Activated T-cell treated with anti-CD3 and anti-CD28 coated beads for 24 hours (primary cell): ENCODE measurements around the gene INO80E.
"Not testable (repeated sequence)": the region's sequence is repeated elsewhere in the genome, so short reads cannot be mapped to it uniquely, and the experiment has no call there.

ENCODE experiments used
- DNase-seq: peaks from one replicate; pipeline ENCODE4 v3.0.0-alpha.2; 2020; ENCODE audit warnings: low read depth

The INO80E gene

GRCh38 chr16:30009990-30010843, 14.2 kb downstream of the INO80E start:
- DNase-seq, result no peak

- peak; percentile 22 for DNase-seq
These were observed 15.0 kb downstream of the INO80E start, which contains the start of gene DOC2A for GRCh38 chr16:30010844-30011713. DOC2A (minus strand) TSS chr16:30011027; CDS start chr16:30010222, 805 bp downstream.

GRCh38 chr16:30011714-30012504, 15.9 kb downstream of the INO80E start:
- no peak for DNase-seq

GRCh38 chr16:30012598-30012997, 16.6 kb downstream of the INO80E start:
- DNase-seq, result not testable (repeated sequence)

- DNase-seq, result not testable (repeated sequence)
These were observed 19.4 kb downstream of the INO80E start for GRCh38 chr16:30015450-30015849.

- no peak for DNase-seq
These were observed 20.7 kb downstream of the INO80E start for GRCh38 chr16:30016555-30017276.

- DNase-seq, result no peak
These were observed 21.2 kb downstream of the INO80E start for GRCh38 chr16:30017277-30017656.

- not testable (repeated sequence) for DNase-seq
These were observed 21.9 kb downstream of the INO80E start for GRCh38 chr16:30017937-30018336.

- DNase-seq, result no peak
These were observed 22.7 kb downstream of the INO80E start for GRCh38 chr16:30018731-30019158.

- no peak for DNase-seq
These were observed 26.8 kb downstream of the INO80E start, which contains the start of gene C16orf92 for GRCh38 chr16:30022887-30023286. C16orf92 (plus strand) TSS chr16:30023198; CDS start chr16:30023341, 143 bp downstream.

- no peak for DNase-seq
These were observed 27.5 kb downstream of the INO80E start for GRCh38 chr16:30023586-30023985.

GRCh38 chr16:30024451-30024850, 28.4 kb downstream of the INO80E start:
- no peak for DNase-seq

GRCh38 chr16:30025156-30025555, 29.1 kb downstream of the INO80E start:
- no peak for DNase-seq

GRCh38 chr16:30025574-30025973, 29.5 kb downstream of the INO80E start:
- no peak for DNase-seq

GRCh38 chr16:30026449-30026848, 30.4 kb downstream of the INO80E start:
- DNase-seq, result no peak

- no peak for DNase-seq
These were observed 31.8 kb downstream of the INO80E start for GRCh38 chr16:30027588-30028437.

GRCh38 chr16:30028438-30029076, 32.5 kb downstream of the INO80E start:
- no peak for DNase-seq

GRCh38 chr16:30030011-30030685, 34.1 kb downstream of the INO80E start:
- no peak for DNase-seq

GRCh38 chr16:30030841-30031413, 34.9 kb downstream of the INO80E start, which contains the start of gene TLCD3B:
TLCD3B (minus strand) TSS chr16:30031271; CDS start chr16:30030527, 744 bp downstream.
- DNase-seq, result no peak
